Transverse colon (tissue), 4 donors: ENCODE data around the gene CACNA1G. TPM values are rescaled to one million over a fixed set of nuclear protein-coding genes. Genes with fewer than 3 reads are reported as not detected.

Source experiments
- DNase-seq: peaks from one replicate; pipeline ENCODE4 v3.0.0-alpha.2; 2019
- H3K27ac ChIP-seq, 4 donors: fragments of 200-600 bp; sonication (generic); 2 replicates each; pipeline ENCODE4 v1.5.1; 2016 to 2018; ENCODE audit warnings: inconsistent platforms in 4 of 4
- H3K27me3 ChIP-seq: fragments of 200-600 bp; sonication (generic); 2 replicates; pipeline ENCODE4 v1.5.1; 2017; ENCODE audit warnings: inconsistent platforms
- H3K36me3 ChIP-seq, 4 donors: fragments of 200-600 bp; sonication (generic); 2 replicates each; pipeline ENCODE4 v1.5.1; 2017 to 2019; ENCODE audit warnings: inconsistent platforms in 4 of 4
- H3K4me1 ChIP-seq, 4 donors: fragments of 200-600 bp; sonication (generic); 2 replicates each; pipeline ENCODE4 v1.5.1; 2017 to 2020; ENCODE audit warnings: inconsistent platforms in 4 of 4
- H3K4me3 ChIP-seq, 4 donors: fragments of 200-600 bp; sonication (generic); 1 replicate in 1 of 4; 2 replicates in 3 of 4; pipeline versions ENCODE4 v1.5.1 to v1.6.1; 2017 to 2019; ENCODE audit warnings: inconsistent platforms in 4 of 4
- H3K9me3 ChIP-seq, 2 donors: fragments of 200-600 bp; sonication (generic); 2 replicates each; pipeline ENCODE4 v1.5.1; 2017 to 2019; ENCODE audit warnings: inconsistent platforms in 2 of 2
- CTCF ChIP-seq, 5 experiments: fragments of 200-600 bp in 3 of 5; fragments of 450-650 bp in 2 of 5; sonication (generic) in 3 of 5; IDR thresholded peaks; 1 replicate in 2 of 5; 2 replicates in 3 of 5; pipeline ENCODE4 v1.5.1; 2016 to 2017; ENCODE audit warnings: antibody characterized with exemption in 5 of 5, inconsistent platforms in 3 of 5, mild to moderate bottlenecking in 2 of 5, moderate library complexity in 1 of 5
- EP300 ChIP-seq: sonication (generic); formaldehyde crosslinking; IDR thresholded peaks from one replicate; pipeline ENCODE4 v1.6.1; 2017; ENCODE audit warnings: antibody characterized with exemption, low read depth
- POLR2A ChIP-seq: fragments of 450-650 bp; IDR thresholded peaks from one replicate; pipeline ENCODE4 v1.6.1; 2016; ENCODE audit warnings: antibody characterized with exemption, mild to moderate bottlenecking, moderate library complexity
- POLR2AphosphoS5 ChIP-seq, 3 donors: sonication (generic); formaldehyde crosslinking; IDR thresholded peaks; one replicate each; pipeline ENCODE4 v1.6.1; 2016; ENCODE audit warnings: antibody characterized with exemption in 3 of 3
- WGBS, 2 donors: methylation state at CpG; one replicate each; pipeline ENCODE4 v1.1.5; 2018; ENCODE audit warnings: low coverage in 1 of 2; 5-methylcytosine and 5-hydroxymethylcytosine counted together
- in situ Hi-C, 4 donors: fragments of 200-750 bp; cut with MboI; loops; one replicate each; pipeline versions ENCODE4 v1.15.0 to v1.15.1; 2017; ENCODE audit warnings: low sequenced_read_pairs in 3 of 4, low pct_ligation_motif_present in 1 of 4, low pct_unique_long_range_greater_than_20kb in 1 of 4
- intact Hi-C: fragments of 100-400 bp; cut with DNase I; formaldehyde crosslinking; loops from one replicate; pipeline ENCODE4 v1.15.1; 2023; ENCODE audit warnings: low total_unique reads
- total RNA-seq, 4 donors: library from RNA; depleted of rRNA; stranded (reverse); fragments of >200 nt; gene quantifications; one replicate each; pipeline ENCODE4 v1.1.0, GENCODE V29; 2016

CACNA1G gene
- total RNA-seq, 4 donors from 2014 or later, result 0.14 TPM; not detected in 3

GRCh38 chr17:50656509-50656908 is 96.0 kb downstream of the CACNA1G start:
- Histone ChIP-seq H3K27me3 (no peaks in the 10 kb centered on the region), H3K27ac (peak overlapping the region in 3 of 4 donors; percentile 55 to 79 (median 62)), H3K4me3 (no peak overlapping the region), H3K4me1 (peaks cover 22 to 50% (median 41%) of the 10 kb centered on the region in 4 donors), H3K9me3 (no peaks in the 10 kb centered on the region), H3K36me3 (no peaks in the 10 kb centered on the region)
- TF ChIP-seq POLR2A, result no peak
- TF ChIP-seq CTCF (IDR thresholded peaks at IDR 0.05), result no peak
- TF ChIP-seq EP300, result no peak
- TF ChIP-seq POLR2AphosphoS5 (IDR thresholded peaks at IDR 0.05), result no peak
- WGBS, 2 donors, result 95% methylated on average over 5 of the region's 5 CpGs; no CpG with 5 or more reads in 1 of the 2 donors
- DNase-seq, result no peak
- intact Hi-C loops, result no loop called here
- in situ Hi-C loops, result no loop called here

- H3K27ac ChIP-seq, result peak overlapping the region; percentile 36 to 79 (median 58)
- in situ Hi-C loops (no loop called here), intact Hi-C loops (no loop called here)
- no peaks in the 10 kb centered on the region for H3K27me3 ChIP-seq
- no peaks in the 10 kb centered on the region for H3K9me3 ChIP-seq
- no peak overlapping the region for H3K4me3 ChIP-seq
- H3K36me3 ChIP-seq, result no peaks in the 10 kb centered on the region
- H3K4me1 ChIP-seq, result peaks cover 27 to 55% (median 46%) of the 10 kb centered on the region in 4 donors
- DNase-seq, result no peak
- WGBS, 2 donors, result 89% methylated on average over 7 of the region's 7 CpGs; no CpG with 5 or more reads in 1 of the 2 donors
- TF ChIP-seq CTCF (IDR thresholded peaks at IDR 0.05), result no peak
- TF ChIP-seq EP300, result no peak
- TF ChIP-seq POLR2A, result no peak
- no peak for TF ChIP-seq POLR2AphosphoS5 (IDR thresholded peaks at IDR 0.05)
These were observed 96.5 kb downstream of the CACNA1G start for GRCh38 chr17:50657054-50657453.

- WGBS, 2 donors, result 65% methylated on average over 7 of the region's 7 CpGs; no CpG with 5 or more reads in 1 of the 2 donors
These were observed 97.1 kb downstream of the CACNA1G start for GRCh38 chr17:50657627-50658026.

GRCh38 chr17:50658616-50659015 is 98.1 kb downstream of the CACNA1G start:
- intact Hi-C loops, result no loop called here

More at GRCh38 chr17:50657627-50658026, 97.1 kb downstream of the CACNA1G start:
- no peaks in the 10 kb centered on the region for H3K9me3 ChIP-seq
- in situ Hi-C loops, result no loop called here
- H3K4me1 ChIP-seq, result peaks cover 31 to 61% (median 50%) of the 10 kb centered on the region in 4 donors
- peak in 1 of 5 experiments; percentile 28 for TF ChIP-seq CTCF (IDR thresholded peaks at IDR 0.05)
- TF ChIP-seq POLR2AphosphoS5 (IDR thresholded peaks at IDR 0.05), result peak in 2 of 3 donors; percentile 52 to 67
- peak; percentile 60 for TF ChIP-seq EP300
- no peak for TF ChIP-seq POLR2A
- peak overlapping the region; percentile 36 to 80 (median 70) for H3K27ac ChIP-seq
- peak; percentile 77 for DNase-seq
- intact Hi-C loops, result no loop called here
- no peak overlapping the region for H3K4me3 ChIP-seq
- no peaks in the 10 kb centered on the region for H3K36me3 ChIP-seq
- no peaks in the 10 kb centered on the region for H3K27me3 ChIP-seq

More at GRCh38 chr17:50658616-50659015, 98.1 kb downstream of the CACNA1G start:
- H3K27me3 ChIP-seq, result no peaks in the 10 kb centered on the region
- in situ Hi-C loops, result no loop called here
- no peaks in the 10 kb centered on the region for H3K36me3 ChIP-seq
- no peaks in the 10 kb centered on the region for H3K9me3 ChIP-seq
- no peak for DNase-seq
- TF ChIP-seq CTCF (IDR thresholded peaks at IDR 0.05), result no peak
- TF ChIP-seq POLR2A, result no peak
- TF ChIP-seq EP300, result no peak
- TF ChIP-seq POLR2AphosphoS5 (IDR thresholded peaks at IDR 0.05), result no peak
- H3K27ac ChIP-seq, result peak overlapping the region; percentile 36 to 80 (median 60)
- no peak overlapping the region for H3K4me3 ChIP-seq
- WGBS, 2 donors, result 63% methylated on average over 4 of the region's 6 CpGs; no CpG with 5 or more reads in 1 of the 2 donors
- peaks cover 31 to 62% (median 50%) of the 10 kb centered on the region in 4 donors for H3K4me1 ChIP-seq
